HCT116 (cell line): ENCODE results near the gene CAMKMT.

ENCODE experiments used
- CTCF ChIP-seq, 3 experiments: fragments of 200-600 bp in 1 of 3; sonication (generic) in 1 of 3; IDR thresholded peaks in 2 of 3; conservative IDR thresholded peaks in 1 of 3; 2 replicates each; pipeline ENCODE4 v1.5.1; 2012 to 2017; ENCODE audit warnings: low read depth in 2 of 3, low read length in 2 of 3, antibody characterized with exemption in 1 of 3, borderline replicate concordance in 1 of 3, control low read depth in 1 of 3, mild to moderate bottlenecking in 1 of 3, mixed read lengths in 1 of 3, mixed run types in 1 of 3, moderate library complexity in 1 of 3; ENCODE audit not compliant: insufficient read depth in 1 of 3
- EGR1 ChIP-seq: IDR thresholded peaks from 2 replicates; pipeline ENCODE4 v1.6.1; 2012; ENCODE audit warnings: low read depth
- EZH2 ChIP-seq: fragments of 200-600 bp; sonication (generic); IDR thresholded peaks from 2 replicates; pipeline ENCODE4 v1.6.1; 2017; ENCODE audit warnings: antibody characterized with exemption, mixed run types
- EZH2phosphoT487 ChIP-seq: fragments of 200-600 bp; IDR thresholded peaks from 2 replicates; pipeline ENCODE4 v1.6.1; 2018; ENCODE audit warnings: antibody characterized with exemption, borderline replicate concordance
- POLR2A ChIP-seq: IDR thresholded peaks from 2 replicates; pipeline ENCODE4 v1.7.0; 2011; ENCODE audit warnings: borderline replicate concordance; ENCODE audit not compliant: insufficient read depth, insufficient read length; ENCODE audit errors: extremely low read depth
- REST ChIP-seq: IDR thresholded peaks from 2 replicates; pipeline ENCODE4 v1.6.1; 2012; ENCODE audit warnings: low read depth
- YY1 ChIP-seq: IDR thresholded peaks from 2 replicates; pipeline ENCODE4 v1.6.1; 2011; ENCODE audit warnings: low read length, low read depth, moderate library complexity, mild to moderate bottlenecking; ENCODE audit not compliant: insufficient replicate concordance; ENCODE audit errors: extremely low read depth

DNA sequence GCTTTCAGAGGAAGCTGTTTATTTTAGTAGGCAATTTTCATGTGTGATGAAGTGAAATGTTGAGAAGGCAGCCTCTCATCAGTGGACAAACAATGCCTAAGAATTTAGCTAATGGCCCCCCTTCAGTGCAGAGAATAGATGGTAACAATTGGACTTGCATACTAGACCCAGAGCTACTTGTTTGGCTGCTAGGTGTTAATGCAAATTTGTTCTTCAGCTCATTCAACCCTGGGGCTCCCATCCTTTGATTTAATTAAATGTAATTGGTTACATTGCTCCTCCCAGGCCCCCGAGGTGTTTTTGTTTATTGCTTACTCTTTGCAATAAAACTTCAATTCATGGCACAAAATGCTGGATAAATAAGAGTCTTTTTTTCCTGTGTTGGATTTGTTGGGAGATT is 68.6 kb downstream of the CAMKMT start:
- no peak for TF ChIP-seq EZH2phosphoT487
- TF ChIP-seq YY1, result no peak
- no peak for TF ChIP-seq CTCF (IDR thresholded peaks at IDR 0.05 in 2 of 3, conservative IDR thresholded peaks at IDR 0.05 in 1 of 3; ENCODE audit: borderline replicate concordance in 1 of 3, insufficient read depth in 1 of 3, low read depth in 2 of 3, low read length in 2 of 3)
- no peak for TF ChIP-seq POLR2A
- TF ChIP-seq EZH2, result no peak
- no peak for TF ChIP-seq REST
- no peak for TF ChIP-seq EGR1
